CD8-positive, alpha-beta memory T cell (primary cell): Measurements from ENCODE around the gene ASCC3. TPM values are rescaled to one million over a fixed set of nuclear protein-coding genes. Genes with fewer than 3 reads are reported as not detected.

Source experiments
- CTCF ChIA-PET: fragments of 350-600 bp; sonication (Branson Sonifier 250); formaldehyde crosslinking; loops from one replicate; lab custom pipeline; 2021; ENCODE audit warnings: antibody characterized with exemption; lab: Charles Lee
- POLR2A ChIA-PET: fragments of 350-600 bp; sonication (Branson Sonifier 250); formaldehyde crosslinking; loops from one replicate; lab custom pipeline; 2021; ENCODE audit warnings: antibody characterized with exemption; lab: Charles Lee
- DNase-seq, 5 donors: peaks; one replicate each; pipeline versions ENCODE4 v3.0.0 to v3.0.0-alpha.2; 2020 to 2022; ENCODE audit warnings: mixed read lengths in 1 of 5
- H3K27ac ChIP-seq: one replicate; pipeline ENCODE4 v1.7.0; 2013; ENCODE audit warnings: low read depth, mild to moderate bottlenecking, low read length, moderate library complexity
- H3K27me3 ChIP-seq: 2 replicates; pipeline ENCODE4 v1.7.0; 2013; ENCODE audit warnings: low read length, mild to moderate bottlenecking; ENCODE audit not compliant: insufficient read depth, poor library complexity, severe bottlenecking
- H3K36me3 ChIP-seq: 2 replicates; pipeline ENCODE4 v1.7.0; 2013; ENCODE audit warnings: mild to moderate bottlenecking, low read length, moderate library complexity; ENCODE audit not compliant: insufficient read depth
- H3K4me1 ChIP-seq: 2 replicates; pipeline ENCODE4 v1.7.0; 2013; ENCODE audit warnings: mild to moderate bottlenecking, low read length, moderate library complexity; ENCODE audit not compliant: insufficient read depth
- H3K4me3 ChIP-seq: 2 replicates; pipeline ENCODE4 v1.7.0; 2013; ENCODE audit warnings: mild to moderate bottlenecking, low read length
- H3K9me3 ChIP-seq: 2 replicates; pipeline ENCODE4 v1.7.0; 2013; ENCODE audit warnings: mild to moderate bottlenecking, low read length
- H3K27ac Mint-ChIP-seq, 8 donors: one replicate each; pipeline ENCODE4 v1.8.0; 2020 to 2021; ENCODE audit warnings: mixed read lengths in 8 of 8, mild to moderate bottlenecking in 6 of 8, inconsistent platforms in 3 of 8, moderate library complexity in 3 of 8
- H3K27me3 Mint-ChIP-seq, 2 donors: one replicate each; pipeline ENCODE4 v1.8.0; 2020 to 2021; ENCODE audit warnings: mixed read lengths in 2 of 2, mild to moderate bottlenecking in 1 of 2, moderate library complexity in 1 of 2
- H3K36me3 Mint-ChIP-seq, 3 donors: one replicate each; pipeline ENCODE4 v1.8.0; 2020 to 2021; ENCODE audit warnings: mixed read lengths in 3 of 3, inconsistent platforms in 1 of 3, mild to moderate bottlenecking in 1 of 3
- H3K4me1 Mint-ChIP-seq, 3 donors: one replicate each; pipeline ENCODE4 v1.8.0; 2020 to 2021; ENCODE audit warnings: mixed read lengths in 3 of 3, inconsistent platforms in 1 of 3, mild to moderate bottlenecking in 1 of 3
- H3K4me3 Mint-ChIP-seq, 7 donors: one replicate each; pipeline ENCODE4 v1.8.0; 2020 to 2021; ENCODE audit warnings: mixed read lengths in 7 of 7, mild to moderate bottlenecking in 6 of 7, moderate library complexity in 4 of 7, inconsistent platforms in 2 of 7
- H3K9me3 Mint-ChIP-seq, 5 donors: one replicate each; pipeline ENCODE4 v1.8.0; 2020 to 2022; ENCODE audit warnings: mixed read lengths in 5 of 5, mild to moderate bottlenecking in 3 of 5, moderate library complexity in 2 of 5, inconsistent platforms in 1 of 5
- polyA plus RNA-seq: library from polyadenylated mRNA; unstranded; fragments of 300-500 nt; fragmentation: Illumina TruSeq; gene quantifications from one replicate; pipeline ENCODE4 v1.2.3, GENCODE V29; 2021
- total RNA-seq, 2 experiments: library from RNA; stranded (reverse); gene quantifications; one replicate each; pipeline ENCODE4 v1.2.3, GENCODE V29; 2021

ASCC3 gene
- total and polyA plus RNA-seq, 3 experiments from 2014 or later = 26.8 to 65.1 (median 64.0) TPM

DNA sequence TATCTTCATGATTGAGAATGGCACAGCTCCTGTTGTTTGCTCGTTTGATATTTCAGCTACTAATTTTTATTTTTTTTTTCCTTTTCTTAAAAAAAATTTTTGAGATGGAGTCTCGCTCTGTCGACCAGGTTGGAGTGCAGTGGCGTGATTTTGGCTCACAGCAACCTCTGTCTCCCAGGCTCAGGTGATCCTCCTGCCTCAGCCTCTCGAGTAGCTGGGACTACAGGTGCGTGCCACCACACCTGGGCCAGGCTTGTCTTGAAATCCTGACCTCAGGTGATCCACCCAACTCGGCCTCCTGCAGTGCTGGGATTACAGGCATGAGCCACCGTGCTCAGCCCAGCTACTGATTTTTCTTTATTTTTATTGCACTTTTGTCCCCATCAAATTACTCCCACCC is 266.2 kb downstream of the ASCC3 start:
- H3K36me3 Mint-ChIP-seq = peaks cover 20 to 34% (median 32%) of the 10 kb centered on the region in 3 donors
- Histone ChIP-seq H3K27me3 (no peaks in the 10 kb centered on the region), H3K36me3 (no peaks in the 10 kb centered on the region), H3K27ac (no peak overlapping the region), H3K4me3 (no peak overlapping the region), H3K9me3 (no peaks in the 10 kb centered on the region), H3K4me1 (no peaks in the 10 kb centered on the region)
- ChIA-PET CTCF (interaction anchor here (1.5 kb wide), 1 partner anchor 22 kb away, joined by 3 read pairs; no protein-coding TSS in a partner anchor), POLR2A (no interaction called here)
- H3K27me3 Mint-ChIP-seq = no peaks in the 10 kb centered on the region
- H3K27ac Mint-ChIP-seq = no peak overlapping the region
- no peaks in the 10 kb centered on the region for H3K4me1 Mint-ChIP-seq
- H3K4me3 Mint-ChIP-seq = no peak overlapping the region
- H3K9me3 Mint-ChIP-seq = no peaks in the 10 kb centered on the region
- no peak for DNase-seq

DNA sequence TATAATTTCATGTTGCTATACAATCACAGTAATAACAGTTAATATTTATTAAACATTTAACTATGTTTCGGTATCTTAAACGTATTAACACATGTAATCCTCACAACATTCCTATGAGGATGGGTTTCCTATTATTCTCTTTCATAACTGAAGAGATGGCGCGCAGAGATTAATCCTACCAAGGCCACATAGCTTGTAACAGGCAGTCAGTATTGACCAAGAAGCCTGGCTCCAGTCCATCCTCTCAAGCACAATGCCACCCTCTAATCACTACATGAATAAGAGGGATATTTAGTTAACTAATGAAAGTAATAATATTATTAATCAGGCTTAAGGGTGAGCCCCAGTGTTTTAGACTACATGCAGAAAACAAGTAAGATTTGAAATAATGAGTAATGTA is 266.7 kb downstream of the ASCC3 start:
- H3K4me3 ChIP-seq = no peak overlapping the region
- no peak overlapping the region for H3K27ac ChIP-seq
- Mint-ChIP-seq H3K27me3 (no peaks in the 10 kb centered on the region), H3K9me3 (no peaks in the 10 kb centered on the region), H3K27ac (no peak overlapping the region), H3K4me3 (no peak overlapping the region), H3K4me1 (no peaks in the 10 kb centered on the region), H3K36me3 (peaks cover 16 to 30% (median 29%) of the 10 kb centered on the region in 3 donors)
- no peaks in the 10 kb centered on the region for H3K4me1 ChIP-seq
- POLR2A ChIA-PET = no interaction called here
- H3K9me3 ChIP-seq = no peaks in the 10 kb centered on the region
- H3K27me3 ChIP-seq = no peaks in the 10 kb centered on the region
- CTCF ChIA-PET = interaction anchor here (1.5 kb wide), 1 partner anchor 22 kb away, joined by 3 read pairs; no protein-coding TSS in a partner anchor
- no peak for DNase-seq
- no peaks in the 10 kb centered on the region for H3K36me3 ChIP-seq

DNA sequence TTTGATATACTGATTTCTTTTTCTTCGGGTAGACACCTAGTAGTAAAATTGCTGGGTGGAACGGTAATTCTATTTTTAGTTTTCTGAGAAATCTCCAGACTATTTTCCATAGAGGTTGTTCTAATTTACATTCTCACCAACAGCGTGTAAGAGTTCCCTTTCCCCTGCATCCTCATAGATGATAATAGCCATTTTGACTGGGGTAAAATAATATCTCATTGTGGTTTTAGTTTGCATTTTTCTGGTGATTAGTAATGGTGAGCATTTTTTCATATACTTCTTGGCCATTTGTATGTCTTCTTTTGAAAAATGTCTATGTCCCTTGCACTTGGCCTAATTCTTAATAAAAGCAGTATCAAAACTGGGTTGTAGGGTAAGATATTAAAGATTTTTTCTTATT is 267.5 kb downstream of the ASCC3 start:
- CTCF ChIA-PET = no interaction called here
- H3K36me3 Mint-ChIP-seq = peaks cover 16 to 29% (median 26%) of the 10 kb centered on the region in 3 donors
- H3K9me3 Mint-ChIP-seq = no peaks in the 10 kb centered on the region
- H3K27me3 Mint-ChIP-seq = no peaks in the 10 kb centered on the region
- H3K4me1 ChIP-seq = no peaks in the 10 kb centered on the region
- H3K4me3 Mint-ChIP-seq = no peak overlapping the region
- H3K27ac ChIP-seq = no peak overlapping the region
- H3K27ac Mint-ChIP-seq = no peak overlapping the region
- H3K36me3 ChIP-seq = no peaks in the 10 kb centered on the region
- POLR2A ChIA-PET = no interaction called here
- no peaks in the 10 kb centered on the region for H3K9me3 ChIP-seq
- DNase-seq = no peak
- H3K27me3 ChIP-seq = no peaks in the 10 kb centered on the region
- no peak overlapping the region for H3K4me3 ChIP-seq
- no peaks in the 10 kb centered on the region for H3K4me1 Mint-ChIP-seq

DNA sequence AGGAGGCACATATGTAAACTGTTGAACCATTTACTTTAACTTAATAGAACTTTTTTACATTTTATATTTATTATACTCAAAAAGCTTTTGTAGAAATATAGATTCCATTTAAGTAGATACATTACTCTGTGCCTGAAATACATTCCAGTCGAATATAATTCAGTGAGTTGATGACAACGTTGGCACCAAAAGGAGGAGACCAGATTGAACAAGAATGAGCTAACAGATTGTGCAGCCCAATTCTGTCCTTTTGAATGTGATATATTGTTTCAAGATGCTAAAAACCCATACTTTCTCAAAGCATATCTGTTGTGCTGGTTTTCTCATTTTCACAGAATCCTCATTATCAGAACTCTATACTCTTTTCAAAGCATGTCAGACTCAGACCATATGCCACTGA is 269.0 kb downstream of the ASCC3 start:
- H3K4me3 ChIP-seq = no peak overlapping the region
- no peaks in the 10 kb centered on the region for H3K36me3 ChIP-seq
- ChIA-PET CTCF (no interaction called here), POLR2A (no interaction called here)
- no peaks in the 10 kb centered on the region for H3K9me3 ChIP-seq
- Mint-ChIP-seq H3K9me3 (no peaks in the 10 kb centered on the region), H3K36me3 (peaks cover 10 to 19% (median 16%) of the 10 kb centered on the region in 3 donors), H3K4me1 (no peaks in the 10 kb centered on the region), H3K27ac (no peak overlapping the region), H3K27me3 (no peaks in the 10 kb centered on the region), H3K4me3 (no peak overlapping the region)
- H3K27me3 ChIP-seq = no peaks in the 10 kb centered on the region
- DNase-seq = no peak
- no peaks in the 10 kb centered on the region for H3K4me1 ChIP-seq
- no peak overlapping the region for H3K27ac ChIP-seq

DNA sequence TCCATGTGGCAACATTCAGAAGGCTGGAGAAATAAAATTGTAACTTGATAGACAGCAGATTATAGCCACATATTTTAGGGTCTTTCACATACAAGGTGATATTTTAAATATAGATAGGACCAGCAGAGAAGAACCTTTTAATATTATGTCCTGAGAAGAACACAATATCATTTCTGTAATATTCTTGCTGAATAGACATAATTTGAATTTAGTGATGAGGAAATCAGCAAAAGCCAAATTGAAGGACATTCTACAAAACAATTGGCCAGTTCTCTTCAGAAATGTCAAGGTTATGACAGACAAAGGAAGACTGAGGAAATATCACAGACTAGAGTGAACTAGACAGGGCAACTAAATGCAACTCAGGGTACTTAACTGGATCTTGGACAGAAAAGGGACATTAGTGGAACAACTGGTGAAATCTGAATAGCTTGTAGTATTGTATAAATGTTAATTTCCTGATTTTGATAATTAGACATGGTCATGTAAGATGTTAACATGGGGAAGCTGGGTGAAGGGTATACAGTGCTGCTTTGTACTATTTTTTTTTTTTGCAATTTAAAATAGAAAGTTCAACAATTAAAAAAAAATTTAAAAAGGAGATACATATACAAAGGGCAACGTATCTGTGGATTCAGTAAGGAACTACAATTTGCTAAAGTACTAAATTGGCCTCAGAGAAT is 281.9 kb downstream of the ASCC3 start:
- no peaks in the 10 kb centered on the region for H3K9me3 ChIP-seq
- no peak overlapping the region for H3K27ac ChIP-seq
- Mint-ChIP-seq H3K27ac (peak overlapping the region in 1 of 8 donors; percentile 23), H3K4me1 (no peaks in the 10 kb centered on the region), H3K36me3 (peaks cover 33 to 60% (median 45%) of the 10 kb centered on the region in 3 donors), H3K27me3 (peaks cover 0 to 1% of the 10 kb centered on the region in 2 donors), H3K4me3 (no peak overlapping the region), H3K9me3 (no peaks in the 10 kb centered on the region)
- ChIA-PET POLR2A (no interaction called here), CTCF (no interaction called here)
- no peak overlapping the region for H3K4me3 ChIP-seq
- no peaks in the 10 kb centered on the region for H3K36me3 ChIP-seq
- no peak for DNase-seq
- no peaks in the 10 kb centered on the region for H3K4me1 ChIP-seq
- H3K27me3 ChIP-seq = no peaks in the 10 kb centered on the region

DNA sequence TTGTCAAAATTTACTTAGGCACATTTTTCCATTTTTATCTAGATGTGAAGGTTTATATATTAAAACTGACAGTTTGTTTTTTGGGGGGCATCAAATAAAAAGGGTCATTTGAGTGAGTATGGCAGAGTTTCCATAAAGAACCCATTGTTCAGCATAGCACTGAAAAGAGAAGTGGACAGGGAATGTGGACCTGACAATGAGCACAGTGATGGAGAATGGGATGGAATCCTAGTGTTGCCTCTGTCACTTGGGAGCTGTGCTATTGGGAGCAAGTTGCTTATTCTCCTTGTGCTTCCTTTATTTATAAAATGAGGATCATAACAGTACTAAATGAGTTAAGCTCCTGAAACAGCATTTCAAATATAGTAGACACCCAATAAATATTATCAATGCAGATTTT is 285.7 kb downstream of the ASCC3 start:
- H3K4me3 Mint-ChIP-seq = no peak overlapping the region
- no peaks in the 10 kb centered on the region for H3K36me3 ChIP-seq
- no peaks in the 10 kb centered on the region for H3K4me1 Mint-ChIP-seq
- H3K27ac Mint-ChIP-seq = no peak overlapping the region
- DNase-seq = no peak
- no peaks in the 10 kb centered on the region for H3K27me3 ChIP-seq
- no peak overlapping the region for H3K27ac ChIP-seq
- H3K4me1 ChIP-seq = no peaks in the 10 kb centered on the region
- no peaks in the 10 kb centered on the region for H3K9me3 ChIP-seq
- no peaks in the 10 kb centered on the region for H3K9me3 Mint-ChIP-seq
- H3K36me3 Mint-ChIP-seq = peaks cover 18 to 42% (median 28%) of the 10 kb centered on the region in 3 donors
- CTCF ChIA-PET = no interaction called here
- H3K27me3 Mint-ChIP-seq = peaks cover 0 to 1% of the 10 kb centered on the region in 2 donors
- no peak overlapping the region for H3K4me3 ChIP-seq
- POLR2A ChIA-PET = no interaction called here

DNA sequence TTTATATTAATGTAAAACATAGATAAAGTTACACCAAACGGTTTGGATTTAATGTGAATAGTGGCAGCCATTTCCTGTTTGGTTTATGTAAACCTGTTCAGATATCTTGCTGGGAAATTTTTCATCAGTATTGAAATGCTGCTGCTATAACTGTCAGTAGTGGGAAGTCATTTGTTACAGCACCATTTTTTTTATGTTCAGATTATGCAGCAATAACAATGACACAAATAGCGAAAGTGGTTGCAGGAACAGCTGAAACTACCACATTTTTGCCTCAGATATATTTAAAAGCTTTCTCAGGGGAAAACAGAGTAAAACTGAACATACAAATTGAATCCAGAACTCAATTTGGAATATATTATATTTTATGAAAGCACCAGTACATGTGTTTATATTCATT is 287.6 kb downstream of the ASCC3 start:
- Mint-ChIP-seq H3K9me3 (no peaks in the 10 kb centered on the region), H3K36me3 (peaks cover 16 to 47% (median 33%) of the 10 kb centered on the region in 3 donors), H3K27ac (no peak overlapping the region), H3K4me1 (no peaks in the 10 kb centered on the region), H3K4me3 (no peak overlapping the region), H3K27me3 (no peaks in the 10 kb centered on the region)
- no peak overlapping the region for H3K27ac ChIP-seq
- POLR2A ChIA-PET = no interaction called here
- H3K9me3 ChIP-seq = no peaks in the 10 kb centered on the region
- H3K4me3 ChIP-seq = no peak overlapping the region
- DNase-seq = no peak
- no peaks in the 10 kb centered on the region for H3K4me1 ChIP-seq
- H3K36me3 ChIP-seq = no peaks in the 10 kb centered on the region
- H3K27me3 ChIP-seq = no peaks in the 10 kb centered on the region
- CTCF ChIA-PET = no interaction called here

DNA sequence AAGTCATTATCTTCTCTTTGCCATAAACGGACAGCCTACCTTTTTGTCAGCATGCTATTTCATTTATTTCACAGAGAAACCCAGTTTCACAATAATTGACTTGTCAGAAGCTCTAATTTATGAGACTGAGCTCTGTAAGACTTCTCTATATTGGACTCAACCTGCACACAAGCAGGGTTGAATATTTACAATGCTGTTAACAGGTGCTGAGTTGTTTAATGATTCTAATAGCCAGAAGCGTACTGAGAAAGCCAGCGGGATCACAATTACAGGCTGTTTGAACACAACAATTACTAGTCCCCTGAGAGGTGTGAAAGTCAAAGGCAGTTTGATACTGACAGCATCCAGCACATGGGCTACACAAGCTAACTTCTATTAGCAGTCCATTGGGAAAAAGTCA is 288.2 kb downstream of the ASCC3 start:
- Histone ChIP-seq H3K4me3 (no peak overlapping the region), H3K9me3 (no peaks in the 10 kb centered on the region), H3K36me3 (no peaks in the 10 kb centered on the region), H3K27ac (no peak overlapping the region), H3K27me3 (no peaks in the 10 kb centered on the region), H3K4me1 (no peaks in the 10 kb centered on the region)
- no peaks in the 10 kb centered on the region for H3K27me3 Mint-ChIP-seq
- H3K9me3 Mint-ChIP-seq = no peaks in the 10 kb centered on the region
- H3K4me1 Mint-ChIP-seq = no peaks in the 10 kb centered on the region
- H3K27ac Mint-ChIP-seq = no peak overlapping the region
- H3K36me3 Mint-ChIP-seq = peaks cover 14 to 42% (median 30%) of the 10 kb centered on the region in 3 donors
- POLR2A ChIA-PET = no interaction called here
- CTCF ChIA-PET = no interaction called here
- DNase-seq = no peak
- no peak overlapping the region for H3K4me3 Mint-ChIP-seq
